GM21717 (cell line): ENCODE data around the gene CNBP.

Source experiments
- ATAC-seq: cut with Tn5 transposase; IDR thresholded peaks from one replicate; pipeline ENCODE4 v1.9.1; 2021; ENCODE audit warnings: mild to moderate bottlenecking, moderate library complexity; ENCODE audit not compliant: unreplicated experiment

Gene CNBP

GRCh38 chr3:129132097-129132866 is 51.4 kb downstream of the CNBP start:
- ATAC-seq: no peak

- ATAC-seq: no peak
Measured at GRCh38 chr3:129131465-129132088, 52.1 kb downstream of the CNBP start.

- no peak for ATAC-seq
Measured at GRCh38 chr3:129130291-129130813, 53.3 kb downstream of the CNBP start.

- ATAC-seq: no peak
Measured at GRCh38 chr3:129128357-129129155, 55.1 kb downstream of the CNBP start.

- no peak for ATAC-seq
Measured at GRCh38 chr3:129126726-129127280, 56.9 kb downstream of the CNBP start.

GRCh38 chr3:129123314-129124060 is 60.2 kb downstream of the CNBP start:
- ATAC-seq: no peak

GRCh38 chr3:129122412-129123011 is 61.2 kb downstream of the CNBP start:
- ATAC-seq: no peak

- ATAC-seq: peak; percentile 30
Measured at GRCh38 chr3:129121792-129122411, 61.8 kb downstream of the CNBP start, which contains the start of gene RAB43. RAB43 (minus strand) TSS chr3:129121804; CDS start chr3:129121489, 315 bp downstream.

- ATAC-seq: peak; percentile 23
Measured at GRCh38 chr3:129121016-129121791, 62.5 kb downstream of the CNBP start.

- ATAC-seq: peak; percentile 70
Measured at GRCh38 chr3:129120254-129121004, 63.3 kb downstream of the CNBP start.

- ATAC-seq: no peak
Measured at GRCh38 chr3:129119365-129120100, 64.2 kb downstream of the CNBP start.

GRCh38 chr3:129118745-129119144 is 65.0 kb downstream of the CNBP start:
- ATAC-seq: no peak
